Measurements from ENCODE around the gene DNPH1.

GRCh38 chr6:43275801-43276576 is 46.7 kb upstream of the DNPH1 start:
- TF ChIP-seq CTCF (conservative IDR thresholded peaks at IDR 0.05; ENCODE audit: low read length) (no peak), EZH2phosphoT487 (IDR thresholded peaks at IDR 0.05; ENCODE audit: borderline replicate concordance) (no peak)
